ENCODE measurements around the gene ZDHHC14.

The ZDHHC14 gene

GRCh38 chr6:157632821-157633220 lies 251.8 kb downstream of the ZDHHC14 start:
- no peak for DNase-seq

DNA sequence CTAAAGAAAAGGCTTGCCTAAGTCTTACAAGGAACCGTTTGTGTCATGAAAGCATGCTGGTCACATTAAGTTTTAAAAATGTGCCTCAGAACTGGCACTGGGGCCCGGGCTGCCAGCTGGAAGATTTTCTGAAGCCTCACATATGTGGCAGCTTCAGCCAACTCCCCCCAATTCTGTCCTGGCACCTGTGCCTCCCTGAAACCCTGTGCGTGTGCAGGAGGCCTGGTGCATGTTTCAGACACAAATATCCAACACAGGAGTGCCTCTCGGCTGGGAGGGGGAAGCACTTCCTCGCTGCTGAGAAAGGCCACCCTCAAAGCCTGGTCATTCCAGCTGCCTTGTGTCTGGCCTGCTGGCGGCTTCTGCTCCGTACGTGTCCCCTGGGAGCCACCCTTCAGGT lies 253.6 kb downstream of the ZDHHC14 start:
- DNase-seq: no peak

DNA sequence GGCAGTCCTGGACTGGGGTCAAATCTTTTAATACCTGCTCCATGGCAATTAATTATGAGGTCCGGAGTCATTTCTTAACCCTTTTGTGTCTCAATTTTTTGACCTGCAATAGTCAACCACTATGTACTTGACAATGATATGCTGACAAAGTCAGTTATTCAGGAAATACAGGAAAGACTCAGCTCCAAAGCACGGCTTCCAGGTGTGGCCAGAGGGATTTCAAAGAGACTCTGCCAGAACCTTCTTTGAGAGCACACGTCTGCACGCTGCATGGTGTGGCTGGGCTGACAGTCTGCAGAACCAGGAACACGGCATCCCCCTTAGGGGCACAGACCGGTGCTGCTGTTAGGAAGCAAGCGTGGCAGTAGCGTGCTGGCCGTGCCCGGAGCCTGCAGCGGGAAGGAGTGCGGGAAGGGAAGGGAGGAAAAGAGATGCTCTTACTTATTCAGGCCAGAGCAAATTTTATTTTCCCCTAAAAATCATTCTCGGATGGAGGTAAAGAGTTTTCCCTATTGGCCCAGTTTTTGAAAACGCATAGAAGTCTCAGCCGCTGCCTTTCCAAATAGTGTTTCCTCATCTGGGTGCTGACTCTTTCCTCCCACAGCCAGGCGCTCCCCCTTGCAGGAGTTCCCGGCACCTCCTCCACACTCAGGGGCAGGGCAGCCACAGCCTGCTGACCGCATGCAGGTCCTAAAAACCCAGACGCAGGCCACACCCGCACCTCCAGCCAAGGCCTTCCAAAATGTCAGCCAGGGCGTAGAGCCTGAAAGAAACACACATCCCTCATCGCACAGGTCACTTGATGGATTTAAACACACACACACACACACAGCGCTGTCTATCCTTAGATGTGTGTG lies 254.6 kb downstream of the ZDHHC14 start:
- DNase-seq: no peak

- DNase-seq: no peak
Measured at GRCh38 chr6:157637516-157637915, 256.5 kb downstream of the ZDHHC14 start.

- DNase-seq: no peak
Measured at GRCh38 chr6:157637941-157638662, 257.1 kb downstream of the ZDHHC14 start.

- DNase-seq: no peak
Measured at GRCh38 chr6:157638779-157639178, 257.8 kb downstream of the ZDHHC14 start.

GRCh38 chr6:157640746-157641451 lies 259.9 kb downstream of the ZDHHC14 start:
- DNase-seq: no peak

DNA sequence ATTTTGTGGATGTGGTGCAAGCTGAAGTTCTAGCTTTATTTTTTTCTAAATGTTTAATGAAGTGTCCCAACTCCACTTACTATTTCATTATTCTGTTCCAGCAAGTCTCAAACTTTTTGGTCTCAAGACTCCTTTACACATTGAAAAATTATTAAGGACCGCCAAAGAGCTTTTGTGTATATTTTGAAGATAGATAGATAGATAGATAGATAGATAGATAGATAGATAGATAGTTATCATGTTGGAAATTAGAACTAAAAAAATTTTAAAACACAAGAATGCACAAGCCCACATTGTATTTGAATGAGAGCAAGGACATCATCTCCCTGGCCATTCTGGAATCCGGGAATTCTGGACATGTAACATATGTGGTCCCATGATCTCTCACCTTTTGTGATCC lies 260.8 kb downstream of the ZDHHC14 start:
- no peak for DNase-seq

DNA sequence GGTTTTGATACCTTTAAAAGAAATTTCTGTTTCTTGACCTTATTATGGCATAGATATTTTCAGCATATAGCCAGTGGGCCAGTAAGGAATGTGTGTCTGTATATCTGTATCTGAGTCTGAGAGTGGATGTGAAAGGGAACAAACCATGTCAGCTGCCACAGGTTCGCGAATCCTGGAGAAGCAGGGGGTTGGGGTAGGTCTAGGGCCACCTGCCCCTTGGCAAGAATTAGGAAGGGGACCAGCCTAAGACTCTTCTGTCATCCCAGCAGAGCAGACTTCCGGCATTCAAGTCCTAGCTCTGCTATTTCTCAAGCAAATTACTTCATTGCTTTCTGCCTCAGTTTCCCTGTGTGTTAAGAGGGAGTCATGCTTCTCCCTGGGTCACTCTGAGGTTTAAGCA lies 261.7 kb downstream of the ZDHHC14 start:
- no peak for DNase-seq

DNA sequence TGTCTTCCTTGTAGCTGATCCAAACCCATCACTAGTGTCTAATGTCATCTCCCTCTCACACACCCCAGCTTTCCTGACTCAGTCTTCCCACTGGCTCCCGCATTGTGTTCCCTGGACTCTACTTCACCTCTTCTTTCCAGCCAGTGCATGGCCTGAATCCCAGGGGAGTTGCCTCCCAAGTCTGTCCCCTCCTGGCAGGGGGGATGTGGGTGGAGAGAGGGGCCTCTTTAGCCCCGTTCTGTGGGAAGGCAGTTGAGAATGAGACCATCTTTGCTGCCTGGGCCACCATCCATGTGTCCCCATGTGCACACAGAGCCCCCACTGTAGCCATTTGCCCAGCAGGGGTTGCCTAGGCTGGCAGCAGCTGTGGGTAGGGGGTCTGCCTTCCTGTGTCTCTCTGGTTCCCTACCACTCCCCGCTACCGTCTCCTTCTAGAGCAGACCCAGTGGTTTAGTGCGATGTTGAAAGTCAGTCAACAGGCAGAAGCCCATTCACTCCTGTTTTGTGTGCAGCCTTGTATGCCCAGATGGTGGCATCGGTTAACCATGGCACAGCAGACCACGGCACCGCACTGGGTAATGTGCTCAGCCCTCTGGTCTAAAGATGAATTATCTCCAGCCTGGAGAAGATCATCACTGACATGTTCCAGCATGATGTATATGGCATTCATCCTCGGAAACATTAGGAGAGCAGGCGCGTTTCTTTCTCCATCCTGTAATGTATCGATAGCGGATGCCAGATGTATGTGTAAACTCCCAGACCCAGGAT lies 263.2 kb downstream of the ZDHHC14 start:
- no peak for DNase-seq

- no peak for DNase-seq
Measured at GRCh38 chr6:157645201-157645795, 264.3 kb downstream of the ZDHHC14 start.

DNA sequence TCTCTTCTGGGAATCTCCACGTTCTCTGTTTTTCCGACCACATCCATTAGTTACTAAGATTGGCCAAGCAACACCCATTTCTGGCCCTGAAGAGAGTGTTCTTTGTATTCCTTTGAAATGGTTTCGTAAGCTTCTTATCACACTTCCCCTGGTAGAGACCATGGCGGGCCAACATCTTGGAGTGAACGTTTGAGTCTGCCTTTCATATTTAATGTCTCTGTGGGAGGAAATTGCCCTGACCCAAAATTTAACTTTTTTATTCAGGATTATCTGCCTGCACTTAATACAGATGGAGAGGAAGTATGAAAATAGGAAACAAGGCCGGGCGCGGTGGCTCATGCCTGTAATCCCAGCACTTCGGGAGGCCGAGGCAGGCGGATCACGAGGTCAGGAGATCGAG lies 265.0 kb downstream of the ZDHHC14 start:
- DNase-seq: no peak

DNA sequence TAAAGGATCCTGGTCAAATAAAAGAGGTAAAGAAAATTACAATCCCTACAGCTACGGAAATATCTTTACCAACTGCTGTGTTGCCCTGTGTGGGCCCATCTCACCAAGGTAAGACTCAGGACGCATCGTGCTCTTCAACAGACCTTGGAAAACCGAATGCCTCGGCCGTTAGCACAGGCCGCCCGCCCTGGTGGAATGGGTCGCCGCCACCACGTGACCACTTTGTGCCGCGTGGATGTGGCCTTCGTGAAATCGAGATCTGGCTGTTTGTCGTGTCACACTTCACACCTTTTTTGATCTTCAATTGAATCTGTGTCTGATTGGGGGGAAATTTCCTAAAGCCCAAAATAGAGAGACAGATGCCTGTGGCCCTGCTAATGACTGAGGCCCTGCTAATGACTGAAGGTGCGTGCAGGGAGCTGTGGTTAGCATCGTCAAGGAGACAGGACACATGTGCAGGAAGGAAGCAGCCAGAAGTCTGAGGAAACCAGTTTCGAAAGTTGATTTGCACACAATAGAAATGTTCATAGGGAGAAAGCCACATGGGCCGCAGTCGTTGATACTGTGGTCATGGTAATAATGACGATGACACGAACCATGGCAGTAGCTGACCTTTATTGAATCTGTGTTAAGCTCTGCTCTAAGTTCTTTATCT lies 266.4 kb downstream of the ZDHHC14 start:
- no peak for DNase-seq

GRCh38 chr6:157648561-157648960 lies 267.6 kb downstream of the ZDHHC14 start:
- no peak for DNase-seq

DNA sequence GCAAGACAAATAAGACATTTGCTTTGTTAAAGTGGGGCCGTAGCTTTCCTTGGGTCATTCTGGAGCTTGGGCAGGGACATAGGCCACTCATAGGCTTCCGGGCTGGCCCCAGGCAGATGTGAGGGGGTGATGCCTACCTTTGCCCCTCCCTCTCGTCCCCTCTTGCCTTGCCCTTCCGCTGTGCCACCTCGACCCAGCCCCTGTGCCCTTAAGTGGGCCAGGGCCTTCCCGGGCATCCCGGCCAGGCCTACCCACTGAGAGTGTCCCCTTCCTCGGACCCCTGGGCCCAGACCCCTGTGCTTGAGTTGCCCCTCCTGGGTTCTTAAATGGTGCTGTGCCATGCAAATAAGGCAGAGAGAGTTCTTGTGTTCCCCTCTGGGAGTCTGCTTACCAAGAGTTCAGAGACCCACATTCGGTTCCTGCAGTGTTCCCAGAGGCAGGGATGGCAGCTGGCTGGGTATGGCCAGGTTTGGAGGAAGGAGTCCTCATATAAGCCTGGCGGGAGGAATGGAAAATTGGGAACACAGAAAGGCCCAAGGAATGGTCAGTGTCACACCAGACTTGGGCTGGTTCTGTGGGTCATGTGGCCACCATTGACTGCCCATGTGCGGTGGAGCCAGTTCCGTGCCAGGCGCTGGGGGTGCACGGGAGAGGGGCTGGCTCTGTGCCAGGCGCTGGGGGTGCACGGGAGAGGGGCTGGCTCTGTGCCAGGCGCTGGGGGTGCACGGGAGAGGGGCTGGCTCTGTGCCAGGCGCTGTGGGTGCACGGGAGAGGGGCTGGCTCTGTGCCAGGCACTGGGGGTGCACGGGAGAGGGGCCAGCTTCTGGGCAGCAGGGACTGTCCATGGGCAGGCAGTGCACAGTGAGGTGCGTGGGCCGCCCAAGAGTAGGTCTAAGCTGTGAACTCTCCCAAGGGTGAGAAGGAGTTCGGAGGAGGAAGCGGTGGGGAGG lies 268.6 kb downstream of the ZDHHC14 start:
- DNase-seq: peak; percentile 15

GRCh38 chr6:157650261-157650640 lies 269.3 kb downstream of the ZDHHC14 start:
- DNase-seq: no peak

DNA sequence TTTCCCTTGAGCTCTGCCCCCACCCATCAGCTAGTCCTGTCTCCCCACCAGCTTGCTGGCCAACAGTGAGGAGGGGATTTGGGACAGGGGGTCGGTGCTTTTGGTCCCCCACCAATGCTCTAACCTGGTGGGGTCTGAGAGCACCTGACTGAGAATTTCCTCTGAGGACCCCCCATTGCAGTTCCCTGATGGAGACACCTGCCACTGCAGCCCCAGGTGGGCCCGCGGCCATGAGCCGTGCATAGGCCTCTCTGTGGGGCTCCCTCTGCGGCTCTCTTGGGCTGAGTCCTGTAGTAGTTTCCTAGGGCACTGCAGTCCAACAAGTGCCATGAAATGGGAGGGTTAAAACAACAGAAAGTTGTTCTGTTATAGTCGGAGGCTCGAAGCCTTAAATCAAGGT lies 269.8 kb downstream of the ZDHHC14 start:
- no peak for DNase-seq

- DNase-seq: no peak
Measured at GRCh38 chr6:157651731-157652490, 270.9 kb downstream of the ZDHHC14 start.

GRCh38 chr6:157652601-157653363 lies 271.8 kb downstream of the ZDHHC14 start:
- no peak for DNase-seq
